HG03565 (cell line): ENCODE results near the gene RIPOR3.

Experiments
- ATAC-seq: cut with Tn5 transposase; IDR thresholded peaks from one replicate; pipeline ENCODE4 v1.9.1; 2021; ENCODE audit warnings: mild to moderate bottlenecking, moderate library complexity; ENCODE audit not compliant: unreplicated experiment

The RIPOR3 gene

DNA sequence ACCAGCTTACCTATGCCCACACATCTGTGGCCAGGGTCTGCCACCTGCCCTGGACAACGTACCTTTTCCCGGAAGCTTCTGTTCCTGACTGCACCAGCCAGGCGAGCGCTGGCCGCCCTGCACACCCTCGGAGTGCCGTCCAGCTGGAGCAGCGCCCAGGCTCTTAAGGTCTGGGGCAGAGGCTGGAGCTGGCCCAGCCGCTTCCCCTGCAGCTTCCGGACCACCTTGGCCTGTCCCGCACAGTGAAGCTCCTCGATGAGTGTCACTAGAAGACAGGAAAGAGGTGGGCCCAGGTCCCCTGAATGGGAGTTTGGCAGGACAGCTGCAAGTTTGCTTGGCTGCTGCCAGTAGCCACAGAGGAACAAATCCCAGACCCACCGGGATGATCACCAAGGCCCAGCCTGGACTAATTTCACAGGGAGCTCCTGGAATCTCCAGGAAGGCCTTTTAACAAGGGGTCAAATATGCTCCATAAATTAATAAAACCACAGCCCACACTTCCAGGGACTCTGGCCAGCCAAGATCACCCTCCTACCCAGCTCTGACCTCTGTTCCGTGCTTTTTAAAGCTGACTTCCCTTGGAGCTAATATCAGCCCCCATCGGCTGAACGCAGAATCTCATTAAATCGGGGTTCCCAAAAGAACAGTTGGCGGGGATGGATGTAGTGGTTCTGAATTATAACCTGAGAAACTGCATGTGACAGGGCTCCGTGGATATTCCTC, 98.9 kb downstream of the RIPOR3 start:
- no peak for ATAC-seq

DNA sequence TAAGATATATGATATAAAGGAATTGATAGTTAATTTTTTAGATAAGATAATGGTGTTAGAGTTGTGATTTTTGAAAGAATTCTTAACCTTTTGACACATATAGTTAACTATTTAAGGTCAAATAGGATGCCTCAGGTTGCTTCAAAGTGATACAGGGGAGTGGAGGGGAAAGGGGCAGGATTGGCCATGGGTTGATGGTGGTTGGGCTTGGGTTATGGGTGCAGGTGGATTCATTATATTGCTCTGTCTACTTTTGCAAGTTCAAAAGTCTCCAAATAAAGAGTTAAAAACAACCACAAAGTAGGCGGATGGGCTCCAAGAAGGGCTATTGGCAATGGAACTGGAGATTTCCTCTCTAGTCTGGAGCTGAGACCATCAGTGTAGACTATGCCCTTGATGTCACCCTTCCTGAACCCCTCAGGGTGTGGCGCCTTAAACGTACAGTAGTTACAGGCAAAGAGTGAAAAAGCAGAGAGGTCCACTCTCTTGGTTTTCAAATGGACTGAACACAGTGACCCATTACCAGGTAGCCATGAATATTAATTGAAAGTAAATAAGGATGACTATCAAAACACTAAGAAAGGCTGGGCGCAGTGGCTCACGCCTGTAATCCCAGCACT, 100.0 kb downstream of the RIPOR3 start:
- no peak for ATAC-seq

DNA sequence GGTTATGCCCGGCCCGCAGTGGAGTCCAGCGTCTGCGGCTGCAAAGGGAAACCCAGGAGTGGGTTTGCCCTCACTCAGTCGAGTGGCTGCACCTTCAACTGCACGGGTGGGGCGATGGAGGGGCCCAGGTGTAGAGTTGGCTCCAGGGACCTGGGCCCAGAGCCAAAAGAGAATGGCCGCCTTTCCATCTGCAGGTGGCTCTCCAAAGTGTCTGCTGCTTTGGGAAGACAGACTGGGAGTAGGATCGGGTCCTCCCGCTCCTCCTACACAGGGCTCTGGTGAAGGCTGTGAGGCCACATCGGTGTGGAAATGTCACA, 101.0 kb downstream of the RIPOR3 start:
- ATAC-seq: no peak

DNA sequence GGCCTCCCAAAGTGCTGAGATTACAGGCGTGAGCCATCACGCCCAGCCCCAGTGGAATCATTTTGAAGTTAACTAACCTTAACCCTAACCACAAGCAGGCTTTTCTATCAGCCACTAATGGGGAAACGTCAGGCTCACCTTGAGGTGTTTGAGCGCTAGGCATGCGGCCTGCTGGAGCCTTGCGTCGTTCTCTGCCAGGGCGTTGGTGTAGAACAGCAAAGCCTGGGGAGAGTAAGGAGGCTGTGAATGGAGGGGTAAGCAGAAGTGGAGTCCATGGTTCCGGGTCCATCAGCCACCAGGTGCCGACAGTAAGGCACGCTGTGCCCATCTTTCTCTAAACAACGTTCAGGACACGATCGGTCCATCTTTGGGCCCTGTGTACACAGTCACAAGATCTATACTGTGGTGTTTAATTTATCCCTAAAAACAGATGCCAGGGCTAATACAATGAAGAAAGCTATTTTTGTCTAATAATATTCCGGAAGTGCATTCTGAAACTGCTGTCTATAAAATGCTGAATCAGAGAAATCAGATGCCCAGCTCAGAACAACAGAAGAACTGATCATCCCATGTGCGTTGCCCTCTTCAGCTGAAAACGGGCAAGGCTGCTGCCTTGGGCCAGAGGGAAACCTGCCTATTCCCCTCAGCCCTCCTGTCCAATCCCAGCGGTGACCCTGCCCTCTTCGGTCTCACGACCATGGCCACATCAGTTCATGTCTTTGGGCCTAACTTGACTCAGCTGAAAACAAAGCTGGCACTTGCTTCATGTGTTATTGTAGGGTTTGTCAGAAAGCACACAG, 101.6 kb downstream of the RIPOR3 start:
- ATAC-seq: no peak

DNA sequence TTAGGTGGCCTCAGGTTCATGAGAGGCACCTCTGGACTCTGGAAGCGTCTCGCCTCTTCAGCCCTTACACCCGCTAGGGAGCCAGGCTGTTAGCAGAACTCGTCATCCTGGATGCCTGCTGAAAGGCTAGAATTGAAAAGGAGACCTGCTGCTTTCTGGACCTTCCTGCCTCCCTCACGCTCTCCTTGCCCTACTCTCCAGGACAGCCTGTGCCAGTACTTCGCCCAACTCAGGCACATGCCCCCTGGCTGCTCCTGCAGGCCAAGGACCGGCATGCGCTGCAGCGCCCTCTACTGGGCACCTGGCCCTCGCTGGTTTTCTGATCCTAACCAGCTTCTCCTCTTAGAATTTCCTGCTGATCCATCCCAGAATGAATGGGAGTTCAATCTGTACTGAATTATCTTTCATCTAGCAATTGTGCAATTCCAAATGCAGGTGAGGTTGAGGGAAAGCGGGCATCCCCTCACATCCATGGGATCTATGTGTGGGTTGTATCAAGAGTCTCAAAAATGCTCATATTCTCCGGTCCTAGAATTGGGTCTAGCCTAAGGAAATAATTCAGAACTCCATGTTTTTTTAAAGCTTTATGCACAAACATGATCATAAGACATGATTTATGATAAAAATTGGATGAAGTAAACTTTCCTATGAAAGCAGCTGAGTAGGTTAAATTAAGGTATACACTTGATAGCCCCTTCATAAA, 103.2 kb downstream of the RIPOR3 start:
- ATAC-seq: no peak

DNA sequence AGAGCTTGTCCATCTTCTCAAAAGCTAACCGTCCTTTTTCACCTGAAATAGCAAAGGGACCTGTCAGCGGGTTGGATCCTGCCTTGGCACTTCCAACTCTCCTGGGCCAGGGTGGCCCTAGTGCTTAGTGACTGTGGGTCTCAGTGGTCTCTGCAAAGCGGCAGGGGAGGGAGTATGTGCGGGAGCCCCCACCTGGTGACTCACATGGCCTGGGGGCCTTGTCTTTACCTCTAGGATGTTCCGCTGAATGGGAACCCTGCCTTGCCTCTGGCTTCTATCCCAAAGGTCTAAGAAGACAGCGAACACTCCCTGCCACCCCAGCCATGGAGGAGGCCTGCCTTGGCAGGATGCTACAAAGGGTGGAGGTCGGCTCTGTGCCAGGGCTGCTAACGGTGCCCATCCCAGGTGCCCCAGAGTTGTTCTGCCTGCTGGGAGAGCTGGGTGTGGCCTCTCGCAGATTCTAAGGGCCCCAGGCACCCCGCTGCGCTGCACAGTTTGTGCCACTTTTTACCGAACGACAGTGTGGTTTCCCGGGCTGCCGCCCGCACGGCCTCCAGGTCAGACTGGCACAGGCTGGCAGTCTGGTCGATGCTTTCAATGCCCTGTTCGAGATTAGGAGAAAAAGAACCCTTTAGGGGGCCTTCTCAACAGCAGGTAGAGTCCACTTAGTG, 103.9 kb downstream of the RIPOR3 start:
- no peak for ATAC-seq

DNA sequence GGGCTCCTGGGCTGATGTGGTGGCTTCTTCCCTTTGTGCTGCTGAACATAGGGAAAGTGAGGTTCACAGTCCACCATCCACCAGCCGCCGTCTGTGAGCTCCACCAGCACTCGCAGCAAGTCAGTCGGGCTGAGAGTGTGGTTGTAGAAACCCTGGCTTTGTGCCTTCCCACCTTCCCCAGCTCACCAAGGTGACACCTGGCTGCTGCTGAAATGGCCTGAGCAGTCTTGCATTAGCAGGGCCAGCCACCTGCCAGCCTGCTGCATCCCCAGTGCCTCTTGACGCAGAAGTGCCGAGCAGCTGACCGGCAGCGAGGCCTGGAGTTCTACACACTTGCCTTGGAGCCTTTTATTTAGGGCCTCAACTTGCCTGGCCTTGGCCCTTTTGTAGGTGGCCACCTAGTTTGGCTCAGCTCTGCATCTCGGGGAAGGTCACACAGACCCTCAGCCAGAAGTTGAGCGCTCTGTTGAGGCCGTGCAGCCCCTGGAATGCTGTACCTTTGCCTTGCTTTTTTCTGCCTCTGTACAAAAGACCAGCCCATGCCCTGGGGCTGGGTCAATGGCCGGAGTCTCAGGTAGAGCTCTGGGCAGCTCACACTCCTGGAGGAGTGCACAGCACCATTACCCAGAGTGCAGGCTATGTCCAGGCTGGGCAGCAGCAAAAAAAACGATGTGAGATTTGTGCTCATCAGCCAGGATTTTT, 104.7 kb downstream of the RIPOR3 start:
- ATAC-seq: no peak

DNA sequence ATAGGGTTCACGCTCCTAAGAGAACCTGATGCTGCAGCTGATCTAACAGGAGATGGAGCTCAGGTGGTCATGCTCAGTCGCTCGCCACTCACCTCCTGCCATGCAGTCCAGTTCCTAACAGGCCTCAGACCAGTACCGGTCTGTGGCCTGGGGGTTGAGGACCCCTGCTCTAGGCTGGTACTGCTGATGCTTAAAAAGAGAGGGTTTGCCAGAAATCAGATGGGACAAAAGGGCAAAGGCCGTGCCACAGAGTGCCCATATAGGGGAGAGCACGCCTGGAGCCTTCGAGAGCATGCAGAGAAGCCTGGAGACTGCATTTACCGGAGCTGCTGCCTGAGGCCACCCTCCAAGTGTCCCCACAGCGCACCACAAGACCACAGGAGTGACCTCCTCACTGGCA, 105.7 kb downstream of the RIPOR3 start:
- ATAC-seq: no peak

DNA sequence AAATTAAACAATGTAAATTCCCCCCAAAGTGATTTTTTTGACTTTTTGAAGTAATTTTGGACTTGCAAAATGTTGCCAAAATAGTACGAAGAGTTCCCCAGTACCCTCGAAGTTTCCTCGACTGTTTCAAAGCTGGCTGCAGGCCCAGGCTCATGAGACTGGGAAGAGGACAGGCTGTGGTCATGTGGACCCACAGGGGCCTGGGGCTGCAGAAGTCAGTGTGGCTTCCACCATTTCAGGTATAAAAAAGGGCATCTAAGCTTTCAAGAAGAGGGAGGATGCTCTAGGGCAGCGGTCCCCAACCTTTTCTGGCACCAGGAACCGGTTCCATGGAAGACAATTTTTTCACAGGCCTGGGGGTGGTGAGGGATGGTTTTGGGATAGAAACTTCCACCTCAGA, 106.1 kb downstream of the RIPOR3 start:
- no peak for ATAC-seq

DNA sequence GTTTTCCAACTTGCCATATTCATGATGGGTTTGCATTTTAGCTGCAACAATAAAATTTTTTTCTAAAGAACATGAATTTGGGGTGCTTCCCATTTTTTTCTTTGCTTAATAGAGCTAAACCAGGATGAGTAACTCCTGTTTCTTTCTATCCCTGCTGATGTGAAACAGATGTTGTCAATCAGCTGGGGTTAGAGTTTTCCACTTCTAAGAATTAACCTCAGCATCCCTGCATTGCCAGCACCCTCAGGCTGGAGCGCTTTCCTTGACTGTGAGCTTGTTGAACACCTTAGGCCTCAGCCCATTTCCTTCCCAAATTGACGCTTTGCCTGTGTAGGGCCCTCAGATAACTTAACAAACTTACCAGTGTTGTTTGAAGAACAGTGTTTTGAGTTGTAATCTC, 106.7 kb downstream of the RIPOR3 start:
- no peak for ATAC-seq

DNA sequence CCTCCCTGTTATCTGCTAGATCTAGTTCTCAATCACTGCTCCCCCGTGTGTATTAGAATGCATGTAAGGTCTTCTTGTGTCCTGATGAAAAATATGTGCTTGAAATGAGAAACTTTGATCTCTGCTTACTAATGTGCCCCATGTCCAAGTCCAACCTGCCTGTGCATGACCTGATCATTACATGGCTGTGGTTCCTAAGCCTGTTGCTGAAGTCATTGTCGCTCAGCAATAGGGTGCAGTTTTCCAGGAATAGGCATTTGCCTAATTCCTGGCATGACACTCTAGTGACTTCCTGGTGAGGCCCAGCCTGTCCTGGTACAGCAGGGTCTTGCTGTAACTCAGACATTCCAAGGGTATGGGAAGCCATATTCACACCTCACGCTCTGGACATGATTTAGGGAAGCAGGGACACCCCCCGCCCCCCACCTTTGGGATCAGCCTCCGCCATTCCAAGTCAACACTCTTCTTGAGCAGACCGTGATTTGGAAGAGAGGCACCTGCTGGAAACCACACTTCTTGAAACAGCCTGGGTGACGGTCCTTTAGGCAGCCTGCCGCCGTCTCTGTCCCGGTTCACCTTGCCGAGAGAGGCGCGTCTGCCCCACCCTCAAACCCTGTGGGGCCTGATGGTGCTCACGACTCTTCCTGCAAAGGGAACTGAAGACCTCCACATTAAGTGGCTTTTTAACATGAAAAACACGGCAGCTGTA, 107.7 kb downstream of the RIPOR3 start:
- ATAC-seq: no peak

DNA sequence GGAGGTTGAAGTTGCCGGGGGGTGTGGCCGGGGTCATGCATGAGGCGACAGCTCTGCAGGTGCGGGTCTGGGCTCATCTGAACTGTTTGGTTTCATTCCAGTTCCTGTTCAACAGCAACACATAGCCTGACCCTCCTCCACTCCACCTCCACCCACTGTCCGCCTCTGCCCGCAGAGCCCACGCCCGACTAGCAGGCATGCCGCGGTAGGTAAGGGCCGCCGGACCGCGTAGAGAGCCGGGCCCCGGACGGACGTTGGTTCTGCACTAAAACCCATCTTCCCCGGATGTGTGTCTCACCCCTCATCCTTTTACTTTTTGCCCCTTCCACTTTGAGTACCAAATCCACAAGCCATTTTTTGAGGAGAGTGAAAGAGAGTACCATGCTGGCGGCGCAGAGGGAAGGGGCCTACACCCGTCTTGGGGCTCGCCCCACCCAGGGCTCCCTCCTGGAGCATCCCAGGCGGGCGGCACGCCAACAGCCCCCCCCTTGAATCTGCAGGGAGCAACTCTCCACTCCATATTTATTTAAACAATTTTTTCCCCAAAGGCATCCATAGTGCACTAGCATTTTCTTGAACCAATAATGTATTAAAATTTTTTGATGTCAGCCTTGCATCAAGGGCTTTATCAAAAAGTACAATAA, 108.6 kb downstream of the RIPOR3 start:
- ATAC-seq: no peak

DNA sequence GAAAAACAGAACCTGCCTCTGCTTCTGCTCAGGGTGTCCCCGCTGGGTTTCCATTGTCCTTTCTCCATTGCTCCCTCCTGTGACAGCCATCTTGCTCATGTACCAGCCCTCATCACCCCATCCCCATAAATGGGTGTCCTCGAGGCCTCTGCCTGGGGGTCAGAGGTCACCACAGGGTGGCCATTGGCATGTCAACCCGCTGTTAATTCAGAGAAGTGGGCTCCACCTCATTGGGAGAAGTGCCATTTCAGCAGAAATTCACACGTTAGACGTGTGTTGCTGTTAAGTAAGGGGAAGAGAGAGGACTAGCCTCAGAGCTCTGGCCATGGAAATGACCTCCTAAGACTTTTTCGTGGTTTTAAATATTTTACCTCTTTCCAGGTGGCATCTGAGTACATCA, 109.2 kb downstream of the RIPOR3 start:
- ATAC-seq: no peak

DNA sequence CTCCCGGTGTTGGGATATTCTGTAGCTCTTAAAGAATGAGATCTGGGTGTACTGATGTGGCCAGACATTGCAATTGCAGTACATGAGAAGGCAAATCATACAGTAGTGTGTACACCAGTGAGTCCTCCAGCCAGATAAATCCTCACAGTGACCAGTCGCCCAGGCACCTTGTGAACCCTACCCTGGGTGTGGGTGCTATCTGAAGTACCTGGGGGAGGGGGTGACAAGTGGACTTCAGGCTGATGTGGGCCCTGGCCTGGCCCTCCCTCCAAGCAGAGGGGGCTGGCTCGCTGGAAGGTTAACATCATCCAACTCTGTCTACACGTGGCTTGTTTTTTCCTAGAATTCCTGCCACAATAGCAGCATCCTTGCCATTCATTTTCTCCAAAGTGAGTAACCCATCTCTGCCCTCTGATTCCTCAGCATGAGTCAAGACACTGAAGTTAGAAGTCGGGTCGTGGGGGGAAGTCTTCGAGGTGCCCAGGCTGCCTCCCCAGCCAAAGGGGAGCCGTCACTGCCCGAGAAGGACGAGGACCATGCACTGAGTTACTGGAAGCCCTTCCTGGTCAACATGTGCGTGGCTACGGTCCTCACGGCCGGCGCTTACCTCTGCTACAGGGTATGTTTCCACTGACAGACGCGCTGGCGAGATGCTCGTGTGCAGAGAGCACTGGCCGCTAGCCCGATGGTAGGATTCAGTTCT, 110.3 kb downstream of the RIPOR3 start:
- no peak for ATAC-seq

DNA sequence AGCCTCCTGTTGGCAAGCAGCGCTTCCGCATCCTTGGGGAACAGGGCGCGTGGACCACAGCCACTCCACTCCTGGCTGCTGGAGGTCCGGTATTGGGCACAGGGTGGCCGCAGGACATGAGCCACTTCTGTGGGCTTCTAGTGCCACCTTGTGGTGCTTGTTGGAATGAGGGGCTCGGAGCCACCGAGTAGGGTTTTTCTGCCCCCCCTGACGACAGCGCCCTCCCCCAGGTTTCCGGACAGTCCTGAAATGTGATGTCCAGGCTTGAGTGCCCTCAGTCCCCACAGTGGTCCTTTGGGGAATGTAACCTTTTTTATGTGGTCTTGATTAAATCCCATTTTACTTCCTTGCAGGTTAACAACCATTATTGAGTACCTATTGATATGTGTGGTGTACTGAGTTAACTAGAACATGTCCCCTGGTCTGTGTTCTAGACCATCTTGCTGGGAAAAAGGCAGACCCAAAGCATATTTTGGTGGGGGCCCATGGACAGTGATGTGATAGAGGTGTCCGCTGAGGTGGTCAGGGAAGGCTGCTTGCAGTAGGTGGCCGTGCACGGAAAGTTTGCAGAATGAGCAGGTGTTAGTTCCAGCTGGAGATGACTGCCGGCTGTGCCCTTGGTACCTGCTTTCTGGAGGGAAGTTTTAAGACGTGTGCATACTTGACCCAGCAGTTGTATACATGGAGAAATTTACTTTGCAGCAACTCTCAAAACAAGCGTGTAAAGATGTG, 111.2 kb downstream of the RIPOR3 start:
- no peak for ATAC-seq

DNA sequence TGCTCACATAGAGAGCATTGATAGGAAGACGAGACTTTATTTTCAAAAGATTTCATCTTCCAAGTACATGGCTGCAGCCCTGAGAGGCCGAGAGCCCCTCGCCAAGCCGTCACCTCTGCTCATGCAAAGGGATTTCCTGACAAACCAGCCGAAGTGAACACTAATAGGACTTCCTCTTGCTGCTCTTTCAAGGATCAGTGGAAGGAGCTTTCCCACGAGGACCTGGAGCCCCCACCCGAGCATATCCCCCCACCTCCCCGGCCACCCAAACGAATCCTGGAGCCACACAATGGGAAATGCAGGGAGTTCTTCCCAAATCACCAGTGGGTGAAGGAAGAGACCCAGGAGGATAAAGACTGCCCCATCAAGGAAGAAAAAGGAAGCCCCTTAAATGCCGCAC, 111.8 kb downstream of the RIPOR3 start:
- no peak for ATAC-seq

DNA sequence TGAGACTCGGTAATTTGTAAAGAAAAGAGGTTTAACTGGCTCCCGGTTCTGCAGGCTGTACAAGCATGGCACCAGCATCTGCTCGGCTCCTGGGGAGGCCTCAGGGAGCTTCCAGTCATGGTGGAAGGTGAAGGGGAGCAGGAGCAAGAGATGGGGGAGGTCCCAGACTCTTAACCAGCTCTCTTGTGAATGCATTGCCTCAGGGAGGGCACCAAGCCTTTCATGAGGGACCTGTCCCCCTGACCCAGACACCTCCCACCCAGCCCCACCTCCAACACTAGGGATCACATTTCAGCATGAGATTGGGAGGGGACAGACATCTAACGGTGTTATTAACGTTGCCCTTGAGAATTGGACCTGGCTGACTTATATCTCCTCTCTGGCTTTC, 112.6 kb downstream of the RIPOR3 start:
- no peak for ATAC-seq
